EH (cell line): ENCODE data around the gene MXRA8.
"Not testable (repeated sequence)": the region's sequence is repeated elsewhere in the genome, so short reads cannot be mapped to it uniquely, and the experiment has no call there.

Experiments used
- DNase-seq: peaks from one replicate; pipeline ENCODE4 v3.0.0-alpha.2; 2015; ENCODE audit warnings: low read depth

Gene MXRA8

DNA sequence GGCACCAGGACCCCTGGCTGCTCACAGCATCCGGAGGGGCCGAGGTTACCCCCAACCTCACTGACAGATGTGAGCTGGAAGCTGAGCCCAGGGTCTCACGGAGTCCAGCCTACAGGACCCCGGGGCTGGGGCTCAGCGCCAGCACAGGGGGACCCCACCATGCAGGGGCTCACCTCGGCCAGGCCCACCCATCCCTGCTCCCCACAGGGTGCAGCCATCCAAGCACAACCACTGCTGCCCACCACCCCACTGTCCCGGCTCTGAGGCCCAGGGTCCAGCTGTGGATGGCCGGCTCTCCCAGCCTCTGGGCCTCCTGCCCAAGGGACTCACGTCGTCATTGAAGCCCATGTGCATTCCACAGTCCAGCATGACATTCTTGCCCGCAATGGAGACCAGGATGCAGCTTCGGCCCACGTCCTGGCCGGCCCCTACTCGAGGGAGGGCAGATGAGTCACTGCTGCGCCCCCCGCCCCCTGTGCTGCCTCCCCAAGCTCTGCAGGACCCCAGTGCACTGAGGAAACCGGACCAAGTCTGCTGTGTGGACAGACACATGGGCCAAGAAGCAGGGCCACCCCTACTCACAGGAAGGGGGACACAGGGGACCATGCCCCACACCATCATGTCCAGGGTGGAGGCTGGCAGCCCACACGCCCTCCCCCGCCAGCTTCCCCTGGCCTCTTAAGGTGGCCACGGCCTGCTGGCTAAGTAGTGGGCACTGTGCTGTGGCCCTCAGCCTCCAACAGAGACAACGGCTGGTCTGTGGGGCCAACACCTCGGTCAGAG lies 37.5 kb downstream of the MXRA8 start:
- peak; percentile 30 for DNase-seq

DNA sequence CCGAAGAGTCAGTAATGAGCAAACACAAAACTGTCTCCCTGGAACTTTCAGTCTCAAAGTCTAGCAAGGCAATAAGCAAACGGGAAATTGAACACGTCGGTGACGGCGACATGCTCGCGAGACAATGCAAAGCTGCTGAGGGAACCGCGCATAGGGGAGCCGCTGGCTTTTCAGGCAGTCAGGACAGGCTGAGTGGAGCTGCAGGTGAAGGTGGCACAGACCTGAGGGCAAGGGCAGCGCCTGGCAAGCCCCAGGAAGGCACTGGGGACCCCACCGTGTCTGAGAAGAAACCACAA lies 38.8 kb downstream of the MXRA8 start:
- no peak for DNase-seq

DNA sequence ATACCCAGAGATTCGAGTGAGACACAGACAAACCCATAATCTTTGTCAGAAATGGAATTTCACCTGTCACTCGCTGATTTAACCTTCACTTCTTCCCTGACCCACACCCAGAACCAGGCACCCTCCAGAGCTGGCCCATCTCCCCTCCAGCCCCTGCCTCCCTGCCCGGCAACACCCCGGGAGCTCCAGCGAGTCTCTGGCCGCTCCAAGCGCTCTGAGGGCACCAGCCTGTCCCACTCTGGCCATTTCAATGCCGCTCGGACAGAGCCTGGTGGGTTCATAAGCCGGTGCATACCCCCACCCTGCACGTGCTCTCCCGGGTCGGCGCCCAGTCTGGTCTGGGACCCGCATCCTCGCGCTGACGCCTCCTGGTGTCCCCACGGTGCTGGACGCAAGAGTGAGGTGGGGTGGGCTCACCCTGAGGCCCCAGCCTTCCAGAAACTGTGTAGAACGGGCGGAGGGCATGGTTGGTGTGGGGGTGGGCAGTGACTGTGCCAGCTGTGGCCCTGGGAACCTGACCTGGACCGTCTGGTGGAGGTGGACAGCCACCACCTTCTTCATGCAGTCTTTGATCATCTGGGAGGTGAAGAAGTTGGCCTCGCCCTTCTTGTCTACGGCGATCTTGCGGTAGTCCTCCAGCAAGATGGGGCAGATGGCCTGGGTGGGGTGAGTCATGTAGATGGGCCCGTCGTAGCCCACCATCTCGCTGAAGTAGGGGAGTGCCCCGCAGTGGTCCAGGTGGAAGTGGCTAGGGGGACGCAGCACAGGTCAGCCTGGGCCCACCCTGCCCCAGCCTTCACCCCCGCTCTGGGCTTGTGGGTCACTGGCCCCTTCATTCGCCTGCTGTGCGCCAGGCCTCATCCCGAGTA lies 39.3 kb downstream of the MXRA8 start:
- no peak for DNase-seq

DNA sequence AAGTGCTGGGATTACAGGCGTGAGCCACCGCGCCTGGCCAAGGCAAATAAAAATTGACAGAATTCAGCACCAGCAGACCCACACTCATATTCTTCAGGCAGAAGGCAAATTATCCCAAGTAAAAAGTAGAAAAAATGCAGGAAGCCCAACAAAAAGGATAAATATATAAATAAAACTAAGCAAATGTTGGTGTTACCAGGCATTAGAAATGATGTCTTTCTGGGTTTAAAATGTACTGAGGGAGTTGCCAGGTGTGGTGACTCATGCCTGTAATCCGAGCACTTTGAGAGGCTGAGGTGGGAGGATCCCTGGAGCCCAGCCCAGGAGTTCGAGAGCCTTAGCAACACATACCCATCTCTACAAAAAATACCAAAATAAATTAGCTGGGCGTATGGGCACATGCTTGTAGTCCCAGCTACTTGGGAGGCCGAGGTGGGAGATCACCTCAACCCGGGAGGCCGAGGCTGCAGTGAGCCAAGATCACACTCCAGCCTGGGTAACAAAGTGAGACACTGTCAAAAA lies 40.2 kb downstream of the MXRA8 start:
- peak; percentile 96 for DNase-seq

DNA sequence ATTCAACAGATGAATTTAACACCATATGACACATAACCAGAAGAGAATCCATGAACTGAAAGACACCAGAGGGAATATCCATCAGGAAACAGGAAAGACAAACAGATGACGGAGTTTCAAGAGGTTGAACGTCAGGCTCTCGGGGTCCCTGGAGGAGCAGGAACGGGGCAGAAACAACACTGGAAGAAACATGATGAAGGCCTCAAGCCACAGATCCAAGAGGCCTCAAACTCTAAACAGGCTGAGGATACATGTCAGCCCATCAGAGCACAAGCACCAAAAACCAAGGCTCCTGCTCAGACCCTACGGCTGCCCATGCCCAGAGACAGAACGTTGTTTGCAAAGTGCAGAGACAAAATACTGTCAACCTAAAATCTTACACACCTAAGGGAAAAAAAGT lies 40.9 kb downstream of the MXRA8 start:
- DNase-seq, result no peak

DNA sequence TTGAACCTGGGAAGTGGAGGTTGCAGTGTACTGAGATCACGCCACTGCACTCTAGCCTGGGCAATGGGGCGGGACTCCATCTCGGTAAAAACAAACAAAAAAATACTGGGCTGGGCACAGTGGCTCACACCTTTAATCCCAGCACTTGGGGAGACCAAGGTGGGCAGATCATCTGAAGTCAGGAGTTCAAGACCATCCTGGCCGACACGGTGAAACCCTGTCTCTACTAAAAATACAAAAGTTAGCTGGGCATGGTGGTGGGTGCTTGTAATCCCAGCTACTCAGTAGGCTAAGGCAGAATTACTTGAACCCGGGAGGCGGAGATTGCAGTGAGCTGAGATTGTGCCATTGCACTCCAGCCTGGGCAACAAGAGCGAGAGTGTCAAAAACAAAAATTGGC lies 42.2 kb downstream of the MXRA8 start:
- DNase-seq, result not testable (repeated sequence)

DNA sequence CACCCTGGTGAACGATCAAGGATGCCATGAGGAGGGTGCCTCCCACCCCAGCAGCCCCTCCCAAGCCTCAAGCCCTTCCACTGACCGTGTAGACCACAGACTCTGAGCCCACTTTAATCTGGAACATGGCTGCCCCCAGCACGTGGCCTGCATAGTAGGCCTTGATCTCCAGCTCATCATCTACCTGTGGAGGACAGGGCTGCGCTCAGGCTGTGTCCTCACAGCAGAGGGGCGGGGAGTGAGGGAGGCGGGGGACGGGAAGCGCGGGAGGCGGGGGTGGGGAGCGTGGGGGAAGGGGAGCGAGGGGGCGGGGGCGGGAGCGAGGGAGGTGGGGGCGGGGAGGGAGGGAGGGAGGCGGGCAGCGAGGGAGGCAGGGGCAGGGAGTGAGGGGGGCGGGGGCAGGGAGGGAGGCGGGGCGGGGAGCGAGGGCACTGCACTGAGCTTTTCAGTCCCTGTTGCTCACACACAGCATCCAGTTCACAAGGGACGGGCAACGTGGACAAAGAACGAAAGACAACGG lies 42.9 kb downstream of the MXRA8 start:
- no peak for DNase-seq

DNA sequence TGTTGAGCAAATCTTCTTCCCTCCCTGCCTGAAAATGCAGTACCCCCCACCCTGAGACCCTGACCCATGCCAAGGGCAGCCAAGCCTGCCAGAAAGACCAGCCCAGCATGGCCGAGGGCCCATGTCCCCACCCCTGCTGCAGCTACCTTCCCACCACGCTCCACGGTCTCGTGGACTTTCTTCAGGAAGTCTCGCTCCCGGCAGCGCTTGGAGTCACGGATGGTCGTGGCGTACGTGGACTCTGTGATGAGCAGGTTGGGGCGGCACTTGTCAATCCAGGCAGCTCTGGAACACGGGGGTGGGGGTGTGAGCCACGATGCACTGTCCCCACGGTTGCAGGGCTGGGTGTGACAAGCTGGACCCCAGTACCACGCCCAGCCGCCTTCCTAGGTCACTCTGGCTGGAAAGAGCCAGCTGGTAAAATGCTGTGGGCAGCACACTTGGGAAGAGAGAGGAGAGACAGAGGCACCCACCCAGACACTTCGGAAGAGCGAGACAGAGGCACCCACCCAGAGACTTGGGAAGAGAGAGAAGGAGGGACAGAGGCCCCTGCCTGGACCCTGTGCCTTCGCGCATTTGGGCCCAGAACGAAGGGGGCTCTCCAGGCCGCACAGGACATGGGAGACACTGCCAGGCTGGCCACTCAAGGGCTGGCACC lies 43.5 kb downstream of the MXRA8 start:
- no peak for DNase-seq

DNA sequence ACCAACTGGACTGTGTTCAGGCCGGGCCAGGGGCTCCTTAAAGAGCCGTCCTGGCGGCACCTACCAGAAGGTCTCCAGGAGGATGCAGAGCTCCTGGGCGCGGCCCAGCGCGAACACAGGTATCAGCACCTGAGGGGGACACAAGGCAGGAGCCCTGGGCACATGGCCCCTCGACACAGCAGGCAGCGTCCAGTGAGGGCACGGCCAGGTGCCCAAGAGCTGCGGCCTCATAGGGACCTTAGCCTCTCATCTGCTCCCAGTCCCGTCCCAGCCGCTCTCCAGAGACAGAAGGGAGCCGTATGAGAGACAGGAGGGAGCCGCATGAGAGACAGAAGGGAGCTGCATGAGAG lies 44.1 kb downstream of the MXRA8 start:
- no peak for DNase-seq

DNA sequence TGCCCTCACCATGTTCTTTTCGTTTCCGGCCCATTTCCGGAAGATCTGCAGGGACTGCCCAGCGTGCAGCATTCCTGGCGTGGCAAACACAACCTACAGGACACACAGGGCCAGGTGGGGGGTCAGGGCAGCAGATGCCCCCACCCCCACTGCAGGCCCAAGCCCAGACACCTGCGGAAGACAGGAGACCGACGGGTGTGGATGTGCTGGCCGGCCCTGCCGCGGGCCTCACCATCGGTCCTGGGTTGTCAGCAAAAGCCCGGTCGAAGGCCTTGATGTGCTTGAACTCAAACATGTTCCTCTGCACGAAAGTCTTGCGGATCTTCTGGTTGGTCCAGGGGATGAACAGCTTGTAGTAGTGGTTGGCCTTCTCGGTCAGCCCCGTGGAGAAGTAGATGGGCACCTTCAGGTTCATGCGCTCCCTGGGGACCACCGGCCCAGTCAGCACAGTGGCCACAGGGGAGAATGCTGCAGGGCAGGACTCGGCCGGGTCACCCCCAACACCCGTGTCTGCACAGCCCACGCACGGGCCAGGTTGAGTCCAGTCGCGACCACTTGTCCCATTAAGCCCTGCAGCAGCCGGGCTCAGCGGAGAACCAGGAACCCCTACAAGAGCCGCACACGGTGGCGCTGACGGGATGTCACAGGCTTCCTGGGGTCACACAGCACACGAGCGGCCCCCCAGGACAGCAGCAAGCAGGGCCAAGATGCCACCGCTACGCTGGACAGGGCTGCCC lies 44.7 kb downstream of the MXRA8 start:
- no peak for DNase-seq

DNA sequence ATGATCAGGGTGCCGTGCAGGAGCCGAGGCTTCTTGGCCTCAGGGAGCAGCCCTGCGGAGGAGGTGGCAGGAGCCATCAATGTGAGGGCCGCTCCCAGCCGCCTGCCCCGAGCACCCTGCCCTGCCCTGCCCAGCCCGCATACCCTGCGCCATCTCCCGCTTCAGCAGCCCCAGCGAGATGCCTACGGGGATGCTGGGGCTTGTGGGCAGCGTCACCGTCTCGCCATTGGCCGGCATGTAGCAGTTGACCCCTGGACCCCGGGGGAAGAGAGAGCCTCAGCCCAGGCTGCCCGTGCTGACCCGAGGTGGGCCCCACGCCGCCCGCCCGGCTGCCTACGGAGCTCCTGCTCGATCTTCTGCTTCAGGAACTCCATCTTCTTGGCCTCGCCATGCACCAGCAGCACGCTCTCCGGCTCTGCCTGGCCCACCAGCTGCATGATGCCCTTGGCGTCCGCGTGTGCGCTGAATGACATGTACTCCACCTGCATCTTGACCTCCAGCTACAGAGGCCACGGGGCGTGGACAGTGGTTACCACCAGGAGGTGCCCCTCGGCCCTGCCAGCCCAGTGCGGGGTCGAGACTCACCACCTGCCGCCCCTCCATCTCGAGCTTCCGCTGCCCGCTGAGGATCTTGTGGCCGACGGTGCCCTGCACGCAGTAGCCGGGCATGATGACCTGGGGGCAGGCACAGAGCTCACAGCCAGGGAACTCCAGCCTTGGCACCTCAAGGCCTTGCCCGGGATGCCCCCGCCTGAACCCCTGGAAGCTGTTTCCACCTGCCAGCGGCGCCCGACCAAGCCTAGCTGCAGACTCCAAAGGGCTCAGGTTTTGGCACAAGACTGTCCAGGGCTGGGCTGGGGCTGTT lies 45.7 kb downstream of the MXRA8 start:
- DNase-seq, result no peak

DNA sequence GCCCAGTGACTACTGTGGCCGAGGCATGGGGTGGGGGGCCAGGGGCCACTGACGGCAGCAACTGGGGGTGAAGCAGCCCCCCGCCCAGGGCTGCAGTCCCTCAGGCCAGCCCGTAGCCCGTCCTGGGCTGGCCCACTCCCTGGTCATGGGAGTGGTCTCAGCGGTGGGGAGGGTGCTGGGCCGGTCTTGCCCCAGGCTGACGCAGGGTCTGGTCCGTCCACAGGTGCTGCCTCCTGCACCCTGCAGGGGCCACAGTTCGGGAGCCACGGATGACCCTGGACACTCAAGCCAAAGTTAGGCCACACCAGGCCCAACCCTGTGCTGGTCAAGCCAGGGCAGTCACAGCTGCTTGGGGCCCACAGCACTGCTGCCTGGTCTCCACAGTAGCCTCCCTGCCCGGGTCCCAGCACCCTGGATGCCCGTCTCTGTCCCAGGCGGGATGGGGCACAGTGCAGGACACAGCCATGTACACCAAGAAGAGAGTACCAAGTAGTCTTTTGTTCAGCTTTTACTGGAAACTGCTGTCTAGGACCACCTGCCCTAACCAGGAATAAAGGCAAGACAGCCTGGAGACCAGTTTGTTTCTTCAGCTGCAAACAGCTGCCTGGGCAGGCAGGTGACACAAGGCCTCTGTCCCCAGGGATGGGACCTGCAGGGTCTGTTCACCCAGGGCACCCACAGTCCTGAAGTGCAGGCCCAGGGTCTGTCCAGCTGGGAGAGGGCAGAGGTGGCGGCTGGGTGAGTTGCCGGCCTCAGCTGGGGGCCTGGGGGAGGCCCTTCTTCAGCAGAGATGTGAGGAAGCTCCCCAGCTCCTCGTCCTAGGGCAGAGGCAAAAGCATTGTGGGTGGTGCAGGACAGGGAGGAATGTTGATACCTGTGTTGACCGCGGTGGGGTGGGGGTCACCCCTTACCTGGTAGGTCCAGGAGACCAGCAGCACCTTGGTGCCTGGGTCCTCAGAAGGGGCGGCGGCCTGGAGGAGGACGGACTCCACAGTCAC lies 46.9 kb downstream of the MXRA8 start:
- DNase-seq, result no peak

DNA sequence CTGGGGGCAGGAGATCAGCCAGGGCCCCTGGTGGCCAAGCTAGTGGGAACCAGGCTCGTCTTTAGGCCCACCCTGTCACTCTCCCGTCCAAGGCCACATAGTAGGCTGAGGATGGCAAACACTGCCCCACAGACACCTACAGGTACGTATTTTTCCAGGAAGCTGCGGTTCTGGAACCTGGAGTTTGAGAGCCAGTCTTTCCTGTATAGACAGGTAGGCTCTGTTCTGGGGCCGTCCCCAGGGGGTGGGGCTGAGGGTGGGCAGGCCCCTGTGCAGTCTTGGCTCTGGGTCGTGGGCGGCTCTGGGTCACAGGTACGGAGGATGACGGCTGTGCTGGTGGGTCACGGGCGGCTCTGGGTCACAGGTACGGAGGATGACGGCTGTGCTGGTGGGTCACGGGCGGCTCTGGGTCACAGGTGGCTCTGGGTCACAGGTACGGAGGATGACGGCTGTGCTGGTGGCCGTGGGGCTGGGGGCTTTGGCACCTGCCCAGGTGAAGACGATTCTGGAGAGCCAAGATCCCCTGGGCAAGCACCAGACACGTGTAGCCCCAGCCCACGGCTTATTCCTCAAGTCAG lies 47.8 kb downstream of the MXRA8 start:
- no peak for DNase-seq

DNA sequence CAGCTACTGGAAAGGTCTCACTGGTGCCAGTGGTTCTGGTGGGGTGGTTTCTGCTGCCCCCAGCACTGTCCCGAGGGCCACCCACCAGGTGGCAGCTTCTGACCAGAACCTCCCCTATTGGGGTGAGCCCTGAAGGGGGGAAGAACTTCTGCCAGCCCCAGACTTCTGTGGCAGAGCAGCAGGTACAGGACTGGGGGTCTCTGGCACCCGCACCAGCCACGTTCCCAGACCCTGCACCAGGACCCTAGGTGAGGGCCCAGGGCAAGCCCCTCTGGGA lies 48.3 kb downstream of the MXRA8 start:
- no peak for DNase-seq

DNA sequence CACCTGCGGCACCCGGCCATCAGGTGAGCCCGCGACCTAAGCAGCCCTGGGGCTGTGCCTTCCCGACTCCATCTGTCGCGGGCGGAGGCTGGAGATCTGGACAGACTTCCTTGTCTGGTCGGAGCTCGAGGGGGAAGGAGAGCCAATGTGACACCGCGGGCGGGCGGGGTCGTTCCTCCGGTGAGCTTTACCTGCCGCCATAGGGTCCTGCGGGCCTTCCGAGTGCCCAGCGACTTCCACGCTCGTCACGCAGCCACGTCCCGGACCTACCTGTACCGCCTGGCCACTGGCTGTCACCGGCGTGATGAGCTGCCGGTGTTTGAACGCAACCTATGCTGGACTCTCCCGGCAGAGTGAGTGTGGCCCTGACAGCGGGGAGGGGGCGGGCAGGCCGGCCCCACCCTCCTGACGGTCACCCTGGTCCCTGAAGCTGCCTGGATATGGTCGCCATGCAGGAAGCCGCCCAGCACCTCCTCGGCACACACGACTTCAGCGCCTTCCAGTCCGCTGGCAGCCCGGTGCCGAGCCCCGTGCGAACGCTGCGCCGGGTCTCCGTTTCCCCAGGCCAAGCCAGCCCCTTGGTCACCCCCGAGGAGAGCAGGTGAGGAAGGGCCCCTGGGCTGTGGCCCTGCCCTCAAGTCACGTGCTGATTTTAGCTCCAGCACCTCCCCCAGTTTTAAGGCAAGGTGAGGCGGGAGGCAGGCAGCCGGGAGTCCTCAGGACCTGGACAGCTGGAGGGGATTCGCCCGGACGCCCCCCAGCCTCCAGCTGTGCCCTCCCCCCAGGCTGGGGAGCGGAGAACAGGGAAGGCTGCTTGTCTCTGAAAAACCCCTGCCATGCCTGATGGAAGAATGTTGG lies 48.9 kb downstream of the MXRA8 start:
- peak; percentile 35 for DNase-seq

DNA sequence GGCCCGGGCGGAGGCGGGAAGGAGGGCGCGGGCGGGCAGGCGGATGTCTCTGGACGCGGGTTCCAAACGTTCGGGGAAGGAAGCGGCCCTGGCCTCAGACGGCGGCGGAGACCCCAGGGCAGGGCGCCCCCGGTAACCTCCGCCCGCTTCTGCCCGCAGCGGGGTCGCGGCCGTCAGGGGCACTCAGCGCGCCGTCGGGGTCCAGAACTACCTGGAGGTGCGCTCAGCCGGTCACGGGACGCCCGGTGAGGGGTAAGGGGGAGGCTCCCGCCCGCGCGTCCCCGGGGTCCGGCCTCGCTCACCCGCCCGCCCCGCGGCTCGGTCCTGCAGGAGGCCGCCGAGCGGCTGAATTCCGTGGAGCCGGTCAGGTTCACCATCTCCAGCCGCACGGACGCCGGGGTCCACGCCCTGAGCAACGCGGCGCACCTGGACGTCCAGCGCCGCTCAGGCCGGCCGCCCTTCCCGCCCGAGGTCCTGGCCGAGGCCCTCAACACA lies 49.6 kb downstream of the MXRA8 start:
- DNase-seq, result no peak

DNA sequence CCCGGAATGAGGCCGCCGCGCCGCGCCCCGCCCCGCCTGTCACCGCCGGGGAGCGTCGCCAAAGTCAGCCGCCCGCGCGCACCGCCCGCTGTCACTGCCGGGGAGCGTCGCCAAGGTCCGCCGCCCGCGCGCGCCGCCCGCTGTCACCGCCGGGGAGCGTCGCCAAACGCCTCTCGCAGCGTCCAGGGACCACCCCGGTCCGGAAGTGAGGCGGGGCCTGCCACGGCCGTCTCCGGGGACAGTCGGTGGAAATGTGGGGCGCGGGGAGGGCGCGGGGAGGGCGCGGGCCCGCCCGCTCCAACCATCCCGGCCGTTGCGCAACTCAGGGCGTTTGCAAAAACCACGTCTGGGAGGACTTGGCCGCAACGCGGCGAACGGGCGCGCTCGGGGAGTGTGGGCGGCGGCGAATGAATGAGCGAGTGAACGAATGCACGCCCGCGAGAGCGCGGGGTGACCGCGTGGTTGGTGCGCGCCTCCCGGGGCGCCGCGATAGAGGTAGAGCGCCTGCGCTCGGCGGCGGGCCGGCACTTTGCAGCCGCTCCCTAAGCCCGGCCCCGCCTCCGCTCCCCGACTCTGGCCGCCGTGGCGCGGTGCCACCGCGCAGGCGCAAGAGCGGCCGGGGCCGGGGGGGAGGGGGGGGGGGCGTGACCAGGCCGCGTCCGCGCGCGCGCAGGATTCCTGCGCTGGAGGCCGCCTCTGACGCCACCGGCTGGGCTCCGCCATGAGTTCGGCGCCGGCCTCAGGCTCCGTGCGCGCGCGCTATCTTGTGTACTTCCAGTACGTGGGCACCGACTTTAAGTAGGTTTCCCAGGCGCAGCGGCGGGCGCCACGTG lies 50.2 kb downstream of the MXRA8 start, which contains the start of the genes ACAP3 and PUSL1:
TSS of gene ACAP3 (minus strand) at position 8 of the 833 bp plus-strand sequence. CDS start 115 bp downstream, outside the sequence.
TSS of gene PUSL1 (plus strand) at position 675 of the 833 bp plus-strand sequence. CDS start at position 722, 47 bp downstream.
- peak; percentile 91 for DNase-seq
